ENCODE data around the gene GAS6.

DNA sequence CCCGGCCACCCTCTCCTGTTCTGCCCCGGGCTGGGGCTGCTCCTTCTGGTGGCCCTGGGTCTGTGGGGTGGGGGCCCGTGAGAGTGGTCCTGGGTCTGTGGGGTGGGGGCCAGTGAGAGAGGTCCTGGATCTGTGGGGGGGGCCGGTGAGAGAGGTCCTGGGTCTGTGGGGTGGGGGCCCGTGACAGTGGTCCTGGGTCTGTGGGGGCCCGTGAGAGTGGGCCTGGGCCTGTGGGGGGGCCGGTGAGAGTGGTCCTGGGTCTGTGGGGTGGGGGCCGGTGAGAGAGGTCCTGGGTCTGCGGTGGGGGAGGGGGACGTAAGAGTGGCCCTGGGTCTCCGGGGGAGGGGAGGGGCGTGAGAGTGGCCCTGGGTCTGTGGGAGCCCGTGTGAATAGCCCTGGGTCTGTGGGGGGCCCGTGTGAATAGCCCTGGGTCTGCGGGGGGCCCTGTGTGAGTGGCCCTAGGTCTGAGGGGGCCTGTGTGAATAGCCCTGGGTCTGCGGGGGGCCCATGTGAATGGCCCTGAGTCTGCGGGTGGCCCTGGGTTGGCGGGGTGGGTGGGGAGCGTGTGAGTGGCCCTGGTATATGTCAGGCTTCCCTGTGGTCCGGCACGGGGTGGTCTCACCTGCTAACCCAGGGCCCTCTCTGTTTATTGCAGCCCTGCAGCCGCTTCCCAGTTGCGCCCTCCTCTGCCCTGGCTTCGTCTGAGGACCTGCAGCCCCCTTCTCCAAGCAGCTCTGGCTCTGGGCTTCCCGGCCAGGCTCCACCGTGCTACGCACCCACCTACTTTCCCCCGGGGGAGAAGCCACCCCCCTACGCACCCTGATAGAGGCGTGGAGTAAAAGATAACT lies 52.6 kb downstream of the GAS6 start:
- no peak for TF ChIP-seq POLR2A (IDR thresholded peaks at IDR 0.05)
- TF ChIP-seq, protein P1, sequence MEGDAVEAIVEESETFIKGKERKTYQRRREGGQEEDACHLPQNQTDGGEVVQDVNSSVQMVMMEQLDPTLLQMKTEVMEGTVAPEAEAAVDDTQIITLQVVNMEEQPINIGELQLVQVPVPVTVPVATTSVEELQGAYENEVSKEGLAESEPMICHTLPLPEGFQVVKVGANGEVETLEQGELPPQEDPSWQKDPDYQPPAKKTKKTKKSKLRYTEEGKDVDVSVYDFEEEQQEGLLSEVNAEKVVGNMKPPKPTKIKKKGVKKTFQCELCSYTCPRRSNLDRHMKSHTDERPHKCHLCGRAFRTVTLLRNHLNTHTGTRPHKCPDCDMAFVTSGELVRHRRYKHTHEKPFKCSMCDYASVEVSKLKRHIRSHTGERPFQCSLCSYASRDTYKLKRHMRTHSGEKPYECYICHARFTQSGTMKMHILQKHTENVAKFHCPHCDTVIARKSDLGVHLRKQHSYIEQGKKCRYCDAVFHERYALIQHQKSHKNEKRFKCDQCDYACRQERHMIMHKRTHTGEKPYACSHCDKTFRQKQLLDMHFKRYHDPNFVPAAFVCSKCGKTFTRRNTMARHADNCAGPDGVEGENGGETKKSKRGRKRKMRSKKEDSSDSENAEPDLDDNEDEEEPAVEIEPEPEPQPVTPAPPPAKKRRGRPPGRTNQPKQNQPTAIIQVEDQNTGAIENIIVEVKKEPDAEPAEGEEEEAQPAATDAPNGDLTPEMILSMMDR (IDR thresholded peaks at IDR 0.05), result no peak
